HG03378 (cell line): Measurements from ENCODE around the gene NCAM2.

Source experiments
- ATAC-seq: cut with Tn5 transposase; IDR thresholded peaks from one replicate; pipeline ENCODE4 v1.9.1; 2021; ENCODE audit warnings: mild to moderate bottlenecking, moderate library complexity; ENCODE audit not compliant: unreplicated experiment

Gene NCAM2

GRCh38 chr21:21025742-21026141 lies 27.5 kb downstream of the NCAM2 start:
- ATAC-seq: no peak

- no peak for ATAC-seq
Observed at GRCh38 chr21:21028275-21028820, 30.1 kb downstream of the NCAM2 start.

- ATAC-seq: no peak
Observed at GRCh38 chr21:21029164-21029563, 31.0 kb downstream of the NCAM2 start.

- ATAC-seq: no peak
Observed at GRCh38 chr21:21030311-21030710, 32.1 kb downstream of the NCAM2 start.

GRCh38 chr21:21034036-21034435 lies 35.8 kb downstream of the NCAM2 start:
- ATAC-seq: no peak

GRCh38 chr21:21039624-21040170 lies 41.5 kb downstream of the NCAM2 start:
- no peak for ATAC-seq

GRCh38 chr21:21045518-21045917 lies 47.3 kb downstream of the NCAM2 start:
- no peak for ATAC-seq

GRCh38 chr21:21046063-21046462 lies 47.9 kb downstream of the NCAM2 start:
- no peak for ATAC-seq

GRCh38 chr21:21051109-21052055 lies 53.2 kb downstream of the NCAM2 start:
- no peak for ATAC-seq

- ATAC-seq: no peak
Observed at GRCh38 chr21:21052672-21053071, 54.5 kb downstream of the NCAM2 start.

- no peak for ATAC-seq
Observed at GRCh38 chr21:21057349-21058062, 59.3 kb downstream of the NCAM2 start.

- ATAC-seq: no peak
Observed at GRCh38 chr21:21063828-21064227, 65.6 kb downstream of the NCAM2 start.

GRCh38 chr21:21064353-21064752 lies 66.1 kb downstream of the NCAM2 start:
- ATAC-seq: no peak

GRCh38 chr21:21067375-21067774 lies 69.2 kb downstream of the NCAM2 start:
- ATAC-seq: no peak

GRCh38 chr21:21074305-21074704 lies 76.1 kb downstream of the NCAM2 start:
- no peak for ATAC-seq

- ATAC-seq: no peak
Observed at GRCh38 chr21:21076051-21076450, 77.8 kb downstream of the NCAM2 start.

- no peak for ATAC-seq
Observed at GRCh38 chr21:21076491-21076890, 78.3 kb downstream of the NCAM2 start.

- ATAC-seq: no peak
Observed at GRCh38 chr21:21079646-21080045, 81.4 kb downstream of the NCAM2 start.

- no peak for ATAC-seq
Observed at GRCh38 chr21:21084179-21084578, 86.0 kb downstream of the NCAM2 start.

- ATAC-seq: no peak
Observed at GRCh38 chr21:21085206-21085605, 87.0 kb downstream of the NCAM2 start.

GRCh38 chr21:21096956-21097355 lies 98.7 kb downstream of the NCAM2 start:
- no peak for ATAC-seq
